SH-SY5Y (cell line): ENCODE measurements around the gene TRIM65.

Experiments used
- GATA2 ChIP-seq: IDR thresholded peaks from 2 replicates; pipeline ENCODE4 v1.6.1; 2011; ENCODE audit warnings: mild to moderate bottlenecking, low read depth, low read length
- GATA3 ChIP-seq: IDR thresholded peaks from 2 replicates; pipeline ENCODE4 v1.6.1; 2011; ENCODE audit warnings: low read depth, mild to moderate bottlenecking, low read length, moderate library complexity

DNA sequence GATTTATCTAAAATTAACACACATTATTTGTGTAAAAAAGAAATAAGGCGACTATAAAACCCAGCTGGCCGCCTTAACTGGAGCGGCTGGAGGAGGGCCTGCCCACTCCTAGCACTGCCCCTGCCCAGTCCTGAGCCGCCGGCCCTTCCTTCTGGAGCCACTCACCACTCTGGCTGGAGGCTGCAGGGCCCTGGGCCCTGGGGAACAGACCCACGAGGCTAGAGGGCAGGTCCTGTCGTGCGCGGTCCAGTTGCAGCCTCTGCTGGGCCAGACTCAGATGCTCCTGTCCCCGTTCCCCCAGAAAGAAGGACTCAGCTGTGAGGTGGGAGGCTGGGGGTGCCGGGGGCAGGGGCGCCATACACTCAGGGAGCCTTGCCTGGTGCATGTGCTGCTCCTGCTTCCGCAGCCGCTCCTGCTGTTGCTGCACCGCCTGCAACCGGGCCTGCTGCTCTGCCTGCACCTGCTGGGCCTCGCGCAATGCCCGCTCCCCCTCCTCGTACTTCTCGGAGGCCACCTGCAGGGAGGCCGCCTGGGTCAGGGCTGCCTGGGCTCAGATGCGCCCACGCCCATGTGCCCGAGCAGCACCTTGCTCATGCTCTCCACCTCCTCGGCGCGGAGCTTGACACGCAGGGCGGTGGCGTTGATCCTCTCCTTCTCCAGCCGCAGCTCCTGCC is 16.9 kb upstream of the TRIM65 start:
- TF ChIP-seq GATA2 (no peak), GATA3 (no peak)
